Activated CD4-positive, CD25-positive, alpha-beta regulatory T cell treated with anti-CD3 and anti-CD28 coated beads, Interleukin-2, amount 50 U/mL, for 16 hours (primary cell): ENCODE results near the gene COPS2.
"Not testable (repeated sequence)": the region's sequence is repeated elsewhere in the genome, so short reads cannot be mapped to it uniquely, and the experiment has no call there.

Source experiments
- DNase-seq: peaks from one replicate; pipeline ENCODE4 v3.0.0-alpha.2; 2020; ENCODE audit warnings: low read depth, low spot score

The COPS2 gene

DNA sequence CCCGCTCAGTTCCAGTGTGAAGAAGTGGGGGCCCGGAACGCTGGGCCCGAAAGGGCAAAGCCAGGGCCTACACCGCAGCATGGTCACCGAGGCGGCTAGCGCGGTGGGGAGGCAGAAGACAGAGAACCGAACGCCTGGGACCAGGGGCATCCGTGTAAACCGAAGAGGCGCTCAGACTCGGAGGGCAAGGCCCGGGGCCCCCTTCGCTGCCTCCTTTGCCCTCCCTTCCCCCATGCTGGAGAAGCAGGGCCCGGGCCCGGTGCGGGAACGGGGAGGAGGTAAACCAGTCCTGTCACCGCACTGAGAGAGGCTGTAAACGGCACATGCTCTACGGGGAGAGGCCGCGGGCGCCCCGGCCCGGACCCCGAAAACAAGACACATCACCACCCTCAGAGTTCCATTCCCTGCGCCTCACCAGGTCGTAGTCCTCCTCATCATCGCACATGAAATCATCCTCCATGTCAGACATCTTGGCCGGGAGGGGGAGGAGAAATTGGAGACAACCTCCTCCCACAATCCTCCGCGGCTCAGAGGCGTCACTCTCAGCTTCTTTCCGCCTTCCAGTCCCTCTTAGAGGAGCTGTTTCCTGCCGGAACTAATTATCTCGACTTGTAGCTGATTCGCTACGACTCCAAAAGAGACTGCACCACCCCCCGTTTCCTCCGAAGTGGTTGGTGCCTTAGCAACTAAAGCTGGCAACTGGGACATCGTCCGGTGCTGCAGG lies at the start of gene COPS2:
Gene COPS2 (minus strand): TSS at position 490 of the 724 bp plus-strand sequence. CDS start 21 bp downstream, at position 469.
- peak; percentile 91 for DNase-seq

GRCh38 chr15:49200347-49200746 lies 44.9 kb upstream of the COPS2 start:
- no peak for DNase-seq

DNA sequence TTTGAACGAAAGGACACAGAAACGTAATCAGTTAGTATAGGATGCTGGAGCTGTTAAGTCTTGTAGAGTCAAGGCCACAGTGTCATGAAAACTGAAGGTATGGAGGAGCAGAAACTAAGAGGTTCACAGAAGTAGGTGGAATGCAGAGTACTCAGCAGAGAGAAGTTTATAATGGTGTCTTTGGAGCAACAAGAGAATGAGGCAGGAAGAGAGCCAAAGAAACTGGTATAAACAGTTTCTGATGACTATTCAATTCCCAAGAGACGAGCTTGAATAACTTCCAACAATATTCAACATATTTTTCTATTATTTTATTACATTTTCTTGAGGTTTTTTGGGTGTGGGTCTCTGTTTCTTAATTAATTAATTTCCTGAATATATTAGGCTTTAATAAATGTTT lies 44.3 kb upstream of the COPS2 start:
- DNase-seq: no peak

DNA sequence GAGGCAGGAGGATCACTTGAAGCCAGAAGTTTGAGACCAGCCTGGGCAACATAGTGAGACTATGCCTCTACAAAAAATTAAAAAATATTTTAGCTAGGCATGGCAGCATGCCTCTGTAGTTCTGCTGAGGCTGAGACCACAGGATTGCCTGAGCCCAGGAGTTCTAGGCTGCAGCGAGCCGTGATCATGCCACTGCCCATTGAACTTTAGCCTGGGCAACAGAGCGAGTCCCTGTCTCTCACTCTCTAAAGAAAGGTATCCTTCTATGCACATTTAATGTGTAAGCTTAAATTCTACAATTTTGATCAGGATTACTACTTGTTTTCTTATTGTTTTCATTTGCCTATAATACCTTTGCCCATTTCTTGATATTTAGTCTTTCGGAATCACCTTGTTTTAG lies 41.5 kb upstream of the COPS2 start:
- no peak for DNase-seq

GRCh38 chr15:49191892-49192291 lies 36.5 kb upstream of the COPS2 start:
- DNase-seq: no peak

DNA sequence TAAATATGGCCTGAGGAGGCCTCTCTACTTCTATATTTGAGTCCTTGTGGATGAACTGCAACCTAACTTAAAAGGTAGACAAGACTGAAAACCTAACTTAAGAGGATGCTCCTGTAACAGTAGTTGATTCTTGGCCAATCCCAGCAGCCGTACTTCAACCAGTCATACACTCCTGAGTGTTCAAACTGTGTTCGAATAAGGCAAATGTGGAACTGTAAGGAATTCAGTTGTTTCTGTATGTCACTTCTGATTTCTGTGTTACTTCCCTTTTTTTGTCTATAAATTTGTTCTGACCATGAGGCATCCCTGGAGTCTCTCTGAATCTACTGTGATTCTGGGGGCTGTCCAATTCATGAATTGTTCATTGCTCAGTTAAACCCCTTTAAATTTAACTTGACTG lies 35.2 kb upstream of the COPS2 start:
- no peak for DNase-seq

DNA sequence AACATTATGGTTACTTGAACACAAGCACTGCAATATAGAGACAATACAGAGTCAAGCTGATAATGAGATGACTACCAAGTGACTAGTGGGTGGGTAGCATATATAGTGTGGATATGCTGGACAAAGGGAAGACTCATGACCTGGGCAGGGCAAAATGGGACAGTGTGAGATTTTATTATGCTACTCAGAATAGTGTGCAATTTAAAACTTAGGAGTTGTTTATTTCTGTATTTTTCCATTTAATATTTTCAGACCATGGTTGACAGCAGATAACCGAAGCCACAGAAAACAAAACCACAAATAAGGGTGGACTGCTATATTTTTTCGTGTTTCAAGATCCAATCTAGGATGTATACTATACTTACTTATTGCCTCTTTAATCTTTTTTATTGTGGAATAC lies 34.2 kb upstream of the COPS2 start:
- no peak for DNase-seq

DNA sequence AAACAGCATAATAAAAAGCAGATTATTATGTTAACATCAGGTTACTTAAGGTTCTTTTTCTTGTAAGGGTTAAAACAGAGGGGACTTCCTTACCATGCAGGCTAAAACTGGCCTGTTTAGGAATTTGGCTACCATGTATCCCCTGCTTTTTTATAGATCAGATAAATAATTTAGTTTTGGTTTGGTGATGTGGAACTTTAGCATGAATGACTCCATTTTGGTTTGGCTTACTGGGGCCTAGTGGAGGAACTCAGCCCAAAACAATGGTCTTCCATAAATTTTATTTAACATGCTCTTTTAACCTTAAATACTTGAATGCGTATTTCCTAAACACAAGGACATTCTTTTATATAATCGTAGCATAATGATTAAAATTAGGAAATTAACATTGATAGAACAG lies 33.5 kb upstream of the COPS2 start:
- DNase-seq: no peak

- no peak for DNase-seq
Observed at GRCh38 chr15:49187549-49188245, 32.3 kb upstream of the COPS2 start.

- no peak for DNase-seq
Observed at GRCh38 chr15:49185473-49185872, 30.1 kb upstream of the COPS2 start.

- DNase-seq: not testable (repeated sequence)
Observed at GRCh38 chr15:49183741-49184140, 28.3 kb upstream of the COPS2 start.

GRCh38 chr15:49182128-49182527 lies 26.7 kb upstream of the COPS2 start:
- no peak for DNase-seq

DNA sequence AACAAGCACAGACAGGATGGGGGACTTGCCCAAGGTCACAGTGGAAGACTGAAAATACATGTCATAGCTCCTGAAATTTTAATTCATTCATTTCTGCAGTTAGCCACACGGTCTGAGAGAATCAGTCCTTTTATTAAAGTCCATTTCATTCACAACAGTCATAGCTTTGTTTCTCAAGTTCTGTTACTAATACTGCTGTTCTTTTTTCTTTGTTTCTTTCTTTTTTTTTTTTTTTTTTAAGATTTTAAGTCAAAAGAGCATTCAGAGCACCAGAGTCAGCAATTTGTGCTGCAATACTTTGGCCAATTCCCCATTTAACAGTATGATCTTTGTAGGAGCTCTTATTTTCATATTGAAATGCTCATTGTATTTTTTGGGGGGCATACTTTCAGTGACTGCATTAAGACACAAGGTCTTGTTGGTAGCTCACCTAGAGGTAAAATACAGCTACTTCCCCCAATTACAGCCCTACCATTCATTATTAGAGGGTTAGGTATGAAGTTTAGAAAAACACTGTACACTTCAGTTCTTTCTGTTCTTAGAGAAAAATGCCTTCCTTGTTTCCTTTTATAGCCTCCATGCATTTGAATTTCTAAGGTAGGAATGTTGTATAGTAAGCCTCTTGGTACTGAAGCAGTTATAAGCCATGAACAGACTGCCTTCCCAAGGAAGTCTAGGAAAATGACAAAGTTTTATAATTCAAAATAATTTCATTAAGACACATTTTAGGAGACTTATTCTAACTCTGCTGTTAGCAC lies 24.2 kb upstream of the COPS2 start:
- no peak for DNase-seq

DNA sequence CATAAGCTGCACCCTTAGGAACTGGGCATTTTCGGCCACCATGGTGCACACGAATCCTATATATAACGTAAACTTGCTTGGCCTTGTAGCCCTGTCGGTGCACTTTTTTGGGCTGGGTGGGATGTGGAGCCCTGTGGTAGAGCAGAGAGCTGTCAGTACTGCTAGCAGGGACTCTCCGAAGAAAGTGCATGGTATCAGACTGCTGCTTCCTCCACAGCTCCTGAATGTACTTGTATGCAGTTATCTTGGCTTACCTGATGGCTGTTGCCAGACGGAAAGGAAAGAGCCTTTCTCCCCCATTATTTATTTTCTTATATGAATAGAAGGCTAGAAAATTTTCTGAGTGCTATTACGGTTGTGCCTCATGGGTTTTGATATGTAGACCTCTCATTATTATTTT lies 23.1 kb upstream of the COPS2 start:
- DNase-seq: no peak

GRCh38 chr15:49175582-49176397 lies 20.4 kb upstream of the COPS2 start:
- DNase-seq: not testable (repeated sequence)

DNA sequence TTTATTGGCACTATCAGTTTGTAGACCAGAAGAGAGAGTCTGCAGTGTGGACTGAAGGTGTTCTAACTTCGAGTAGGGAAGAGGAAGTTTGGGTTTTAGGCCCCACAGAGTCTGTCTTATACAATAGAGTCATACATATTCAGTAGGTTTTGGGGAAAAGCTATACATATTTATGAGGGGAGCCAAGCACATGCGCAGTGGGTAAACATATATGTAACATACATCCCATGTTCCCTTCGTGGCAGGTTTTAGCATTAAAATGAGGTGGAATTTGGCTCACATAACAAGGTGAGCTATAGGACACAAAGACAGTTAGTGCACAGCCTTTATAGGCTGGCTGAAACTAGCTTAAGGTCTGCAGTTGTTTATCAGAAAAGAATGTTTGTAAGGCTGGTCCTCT lies 19.5 kb upstream of the COPS2 start:
- DNase-seq: no peak

DNA sequence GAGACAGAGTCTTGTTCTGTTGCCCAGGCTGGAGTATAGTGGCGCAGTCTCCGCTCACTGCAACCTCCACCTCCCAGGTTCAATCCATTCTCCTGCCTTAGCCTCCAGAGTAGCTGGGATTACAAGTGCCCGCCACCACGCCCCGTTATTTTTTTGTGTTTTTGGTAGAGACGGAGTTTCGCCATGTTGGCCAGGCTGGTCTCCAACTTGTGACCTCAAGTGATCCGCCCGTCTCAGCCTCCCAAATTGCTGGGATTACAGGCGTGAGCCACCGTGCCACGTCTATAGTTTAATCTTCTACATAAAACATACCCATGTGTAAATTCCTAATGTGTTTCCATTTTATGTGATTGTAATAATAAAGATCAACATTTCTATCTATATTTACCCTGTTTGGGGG lies 16.4 kb upstream of the COPS2 start:
- DNase-seq: no peak

DNA sequence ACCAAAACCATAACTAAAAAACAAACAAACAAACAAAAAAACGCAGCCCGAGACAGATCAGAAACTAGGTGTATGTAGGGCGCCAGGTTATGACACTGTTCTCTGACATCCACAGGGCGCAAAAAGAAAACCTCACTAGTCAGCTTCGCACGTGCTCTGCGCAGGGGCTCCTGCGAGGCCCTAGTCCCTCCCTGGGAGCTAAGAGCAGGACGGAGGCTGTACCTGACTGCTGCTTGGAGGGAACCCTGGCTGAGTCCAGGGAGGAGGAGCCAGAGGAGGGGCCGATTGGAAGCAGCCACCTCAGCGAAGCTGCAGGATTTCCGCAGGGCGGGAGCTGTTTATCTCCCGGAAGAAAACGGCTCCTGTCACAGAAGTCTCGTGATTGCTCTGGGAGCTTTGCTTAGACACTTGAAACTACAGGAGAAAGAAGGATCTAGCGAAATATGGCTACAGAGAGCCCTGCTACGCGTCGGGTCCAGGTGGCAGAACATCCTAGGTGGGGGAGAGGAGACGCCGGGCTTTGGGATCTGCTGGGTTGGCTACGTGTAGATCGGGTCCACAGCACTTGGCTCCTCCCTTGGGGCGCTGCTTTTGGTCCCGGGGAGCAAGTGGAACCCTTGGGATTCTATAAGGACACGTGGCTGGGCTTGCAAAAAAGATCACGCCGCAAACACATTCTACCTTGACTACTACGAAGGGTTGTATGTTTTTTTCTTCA lies 14.6 kb upstream of the COPS2 start, which contains the start of gene GALK2:
Gene GALK2 (plus strand): TSS at position 368 of the 718 bp plus-strand sequence. CDS start 76 bp downstream, at position 444.
- peak; percentile 58 for DNase-seq

DNA sequence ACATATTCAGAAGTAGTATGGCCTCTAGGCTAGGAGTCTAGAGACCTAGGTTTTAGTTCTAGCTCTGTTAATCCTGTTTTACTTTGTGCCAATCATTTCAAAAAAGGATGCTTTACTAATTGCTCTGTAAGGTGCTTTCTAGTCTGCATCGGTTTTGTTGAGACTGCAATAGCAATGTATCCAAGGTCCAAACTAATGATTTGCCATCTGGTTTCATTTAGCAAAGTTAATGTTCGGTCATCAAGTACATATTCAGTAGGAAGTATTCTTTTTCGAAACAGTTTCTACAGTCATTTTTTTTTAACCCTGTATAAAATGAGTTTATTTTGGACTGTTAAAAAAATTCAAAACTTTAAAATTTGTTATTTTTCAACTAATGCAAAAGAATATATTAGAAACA lies 12.6 kb upstream of the COPS2 start:
- DNase-seq: no peak

GRCh38 chr15:49164865-49165264 lies 9.5 kb upstream of the COPS2 start:
- no peak for DNase-seq

- no peak for DNase-seq
Observed at GRCh38 chr15:49163678-49164077, 8.3 kb upstream of the COPS2 start.
